Thyroid gland (tissue), 4 donors: ENCODE data around the gene RPS6KC1. TPM values are rescaled to one million over a fixed set of nuclear protein-coding genes. Genes with fewer than 3 reads are reported as not detected.
"Not testable (repeated sequence)": the region's sequence is repeated elsewhere in the genome, so short reads cannot be mapped to it uniquely, and the experiment has no call there.

Experiments used
- DNase-seq, 2 donors: peaks; one replicate each; pipeline ENCODE4 v3.0.0-alpha.2; 2019
- H3K27ac ChIP-seq, 3 donors: fragments of 200-600 bp; sonication (generic); 1 replicate in 2 of 3; 2 replicates in 1 of 3; pipeline ENCODE4 v1.5.1; 2016 to 2019; ENCODE audit warnings: mild to moderate bottlenecking in 1 of 3, moderate library complexity in 1 of 3
- H3K27me3 ChIP-seq: fragments of 200-600 bp; sonication (generic); one replicate; pipeline ENCODE4 v1.5.1; 2019
- H3K36me3 ChIP-seq, 2 donors: fragments of 200-600 bp; sonication (generic); one replicate each; pipeline ENCODE4 v1.5.1; 2016 to 2019
- H3K4me1 ChIP-seq, 2 donors: fragments of 200-600 bp; sonication (generic); one replicate each; pipeline ENCODE4 v1.5.1; 2017 to 2019
- H3K4me3 ChIP-seq, 3 donors: fragments of 200-600 bp; sonication (generic); replicated peaks in 1 of 3; 1 replicate in 2 of 3; 2 replicates in 1 of 3; pipeline ENCODE4 v1.5.1; 2016; ENCODE audit warnings: mild to moderate bottlenecking in 1 of 3
- H3K9me3 ChIP-seq: fragments of 200-600 bp; sonication (generic); one replicate; pipeline ENCODE4 v1.5.1; 2017
- POLR2A ChIP-seq, 2 donors: fragments of 450-650 bp; IDR thresholded peaks; one replicate each; pipeline ENCODE4 v1.6.1; 2017; ENCODE audit warnings: antibody characterized with exemption in 2 of 2, mild to moderate bottlenecking in 2 of 2, moderate library complexity in 1 of 2
- WGBS, 2 donors: methylation state at CpG; one replicate each; pipeline ENCODE4 v1.1.5; 2017; 5-methylcytosine and 5-hydroxymethylcytosine counted together
- intact Hi-C: fragments of 100-400 bp; cut with DNase I; formaldehyde crosslinking; loops from one replicate; pipeline ENCODE4 v1.15.1; 2023
- total RNA-seq, 4 donors: library from RNA; depleted of rRNA; stranded (reverse); fragments of >200 nt; gene quantifications; one replicate each; pipeline ENCODE4 v1.2.3, GENCODE V29; 2016
- TF ChIP-seq, protein P1 (sequence below), 6 experiments: fragments of 200-600 bp in 3 of 6; fragments of 450-650 bp in 3 of 6; sonication (generic) in 3 of 6; IDR thresholded peaks; one replicate each; pipeline ENCODE4 v1.5.1; 2016 to 2019; ENCODE audit warnings: antibody characterized with exemption in 6 of 6, mild to moderate bottlenecking in 2 of 6, inconsistent platforms in 1 of 6, moderate library complexity in 1 of 6

RPS6KC1 gene
- total RNA-seq, 4 donors from 2014 or later = 20.3 to 29.9 (median 22.1) TPM

DNA sequence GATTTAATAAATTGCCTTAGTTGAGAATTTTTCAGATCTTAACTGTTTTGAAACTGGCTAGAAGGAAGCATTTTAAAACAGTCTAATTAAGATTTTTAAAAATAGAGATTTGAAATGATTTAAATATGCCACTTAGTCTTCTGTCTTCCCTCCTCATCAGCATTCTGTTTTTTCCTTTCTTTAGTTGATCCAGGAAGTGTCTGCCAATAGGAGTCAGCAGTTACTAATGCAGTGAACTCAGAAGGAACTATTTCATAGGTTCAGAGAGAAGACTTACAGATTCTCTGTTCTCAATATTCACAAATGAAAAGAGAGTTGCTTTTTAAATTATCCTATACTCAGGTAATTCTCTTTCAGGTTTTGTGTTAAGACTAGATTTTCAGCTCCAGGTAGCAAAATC, 84.5 kb downstream of the RPS6KC1 start:
- intact Hi-C loops = no loop called here
- no peak for DNase-seq
- Histone ChIP-seq H3K4me3 (no peak overlapping the region), H3K27ac (no peak overlapping the region), H3K4me1 (no peaks in the 10 kb centered on the region), H3K36me3 (no peaks in the 10 kb centered on the region), H3K9me3 (no peaks in the 10 kb centered on the region), H3K27me3 (no peaks in the 10 kb centered on the region)
- TF ChIP-seq, protein P1, sequence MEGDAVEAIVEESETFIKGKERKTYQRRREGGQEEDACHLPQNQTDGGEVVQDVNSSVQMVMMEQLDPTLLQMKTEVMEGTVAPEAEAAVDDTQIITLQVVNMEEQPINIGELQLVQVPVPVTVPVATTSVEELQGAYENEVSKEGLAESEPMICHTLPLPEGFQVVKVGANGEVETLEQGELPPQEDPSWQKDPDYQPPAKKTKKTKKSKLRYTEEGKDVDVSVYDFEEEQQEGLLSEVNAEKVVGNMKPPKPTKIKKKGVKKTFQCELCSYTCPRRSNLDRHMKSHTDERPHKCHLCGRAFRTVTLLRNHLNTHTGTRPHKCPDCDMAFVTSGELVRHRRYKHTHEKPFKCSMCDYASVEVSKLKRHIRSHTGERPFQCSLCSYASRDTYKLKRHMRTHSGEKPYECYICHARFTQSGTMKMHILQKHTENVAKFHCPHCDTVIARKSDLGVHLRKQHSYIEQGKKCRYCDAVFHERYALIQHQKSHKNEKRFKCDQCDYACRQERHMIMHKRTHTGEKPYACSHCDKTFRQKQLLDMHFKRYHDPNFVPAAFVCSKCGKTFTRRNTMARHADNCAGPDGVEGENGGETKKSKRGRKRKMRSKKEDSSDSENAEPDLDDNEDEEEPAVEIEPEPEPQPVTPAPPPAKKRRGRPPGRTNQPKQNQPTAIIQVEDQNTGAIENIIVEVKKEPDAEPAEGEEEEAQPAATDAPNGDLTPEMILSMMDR (IDR thresholded peaks at IDR 0.05) = no peak
- no peak for TF ChIP-seq POLR2A (IDR thresholded peaks at IDR 0.05)

DNA sequence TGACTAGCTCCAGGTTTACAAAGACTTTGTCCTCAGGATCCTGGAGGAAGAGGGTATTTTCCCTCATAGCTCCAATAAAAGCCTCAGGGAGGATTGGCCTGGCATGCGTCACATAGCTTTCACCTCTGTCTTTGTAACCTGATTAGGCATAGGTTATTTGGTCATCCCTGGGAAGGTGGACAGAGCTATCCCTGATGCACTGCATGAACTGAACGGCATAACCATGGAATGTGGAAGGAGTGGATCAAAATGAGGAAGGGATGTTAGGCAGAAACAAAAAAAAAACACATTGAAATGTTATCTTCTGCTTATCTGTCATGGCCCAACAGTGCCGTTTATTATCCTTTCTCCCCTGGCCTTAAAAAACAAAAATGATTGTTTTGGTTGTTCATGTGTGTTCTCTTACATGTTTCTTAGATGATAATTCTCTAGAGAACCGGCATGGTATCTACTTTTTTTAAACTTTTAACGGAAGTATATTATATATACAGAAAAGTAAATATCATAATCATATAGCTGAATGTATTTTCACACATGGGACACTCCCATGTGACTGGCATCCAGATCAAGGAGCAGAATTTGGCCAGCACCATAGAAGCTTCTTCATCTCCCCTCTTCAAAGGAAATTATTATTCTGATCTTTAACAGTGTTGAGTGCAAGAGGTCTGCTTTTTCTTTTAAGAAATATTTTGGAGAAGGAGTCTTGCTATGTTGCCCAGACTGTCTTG, 85.3 kb downstream of the RPS6KC1 start:
- DNase-seq = no peak
- 87 to 91% methylated on average over 5 of the region's 5 CpGs for WGBS, 2 donors
- Histone ChIP-seq H3K27ac (no peak overlapping the region), H3K4me1 (no peaks in the 10 kb centered on the region), H3K9me3 (no peaks in the 10 kb centered on the region), H3K36me3 (no peaks in the 10 kb centered on the region), H3K27me3 (no peaks in the 10 kb centered on the region), H3K4me3 (no peak overlapping the region)
- TF ChIP-seq, protein P1 (IDR thresholded peaks at IDR 0.05) = no peak
- TF ChIP-seq POLR2A (IDR thresholded peaks at IDR 0.05) = no peak
- intact Hi-C loops = no loop called here

DNA sequence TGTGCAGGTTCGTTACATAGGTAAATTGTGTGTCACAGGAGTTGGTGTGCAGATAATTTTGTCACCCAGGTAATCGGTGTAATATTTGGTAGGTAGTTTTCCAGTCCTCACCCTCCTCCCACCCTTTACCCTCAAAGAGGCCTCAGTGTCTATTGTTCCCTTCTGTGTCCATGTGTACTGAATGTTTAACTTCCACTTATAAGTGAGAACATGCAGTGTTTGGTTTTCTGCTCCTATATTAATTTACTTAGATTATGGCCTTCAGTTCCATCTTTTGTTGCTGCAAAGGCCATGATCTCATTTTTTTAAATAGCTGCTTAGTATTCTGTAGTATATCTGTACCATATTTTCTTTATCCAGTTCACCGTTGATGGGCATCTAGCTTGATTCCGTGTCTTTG, 87.3 kb downstream of the RPS6KC1 start:
- no peak overlapping the region for H3K27ac ChIP-seq
- 98% methylated on average over 4 of the region's 4 CpGs for WGBS, 2 donors

GRCh38 chr1:213138892-213139291, 87.9 kb downstream of the RPS6KC1 start:
- TF ChIP-seq, protein P1 (IDR thresholded peaks at IDR 0.05) = no peak
- TF ChIP-seq POLR2A (IDR thresholded peaks at IDR 0.05) = no peak
- no peak for DNase-seq
- no peaks in the 10 kb centered on the region for H3K27me3 ChIP-seq
- no peaks in the 10 kb centered on the region for H3K9me3 ChIP-seq
- no peak overlapping the region for H3K4me3 ChIP-seq
- no peaks in the 10 kb centered on the region for H3K4me1 ChIP-seq
- intact Hi-C loops = no loop called here
- no peaks in the 10 kb centered on the region for H3K36me3 ChIP-seq
- WGBS, 2 donors = 86 to 90% methylated on average over 1 of the region's 1 CpG
- no peak overlapping the region for H3K27ac ChIP-seq

More for the DNA sequence above, 87.3 kb downstream of the RPS6KC1 start:
- Histone ChIP-seq H3K4me3 (no peak overlapping the region), H3K9me3 (no peaks in the 10 kb centered on the region), H3K4me1 (no peaks in the 10 kb centered on the region), H3K36me3 (no peaks in the 10 kb centered on the region), H3K27me3 (no peaks in the 10 kb centered on the region)
- TF ChIP-seq POLR2A (IDR thresholded peaks at IDR 0.05) = no peak
- TF ChIP-seq, protein P1 (IDR thresholded peaks at IDR 0.05) = no peak
- intact Hi-C loops = no loop called here
- no peak for DNase-seq

GRCh38 chr1:213148905-213149304, 97.9 kb downstream of the RPS6KC1 start:
- TF ChIP-seq POLR2A (IDR thresholded peaks at IDR 0.05) = no peak
- TF ChIP-seq, protein P1 (IDR thresholded peaks at IDR 0.05) = no peak
- H3K36me3 ChIP-seq = no peaks in the 10 kb centered on the region
- H3K9me3 ChIP-seq = no peaks in the 10 kb centered on the region
- intact Hi-C loops = no loop called here
- DNase-seq = no peak
- WGBS, 2 donors = 93 to 94% methylated on average over 2 of the region's 2 CpGs
- no peak overlapping the region for H3K27ac ChIP-seq
- H3K27me3 ChIP-seq = no peaks in the 10 kb centered on the region
- H3K4me3 ChIP-seq = no peak overlapping the region
- H3K4me1 ChIP-seq = no peaks in the 10 kb centered on the region

GRCh38 chr1:213150090-213150489, 99.0 kb downstream of the RPS6KC1 start:
- H3K4me3 ChIP-seq, H3K9me3 ChIP-seq, H3K4me1 ChIP-seq, H3K27me3 ChIP-seq, H3K27ac ChIP-seq, H3K36me3 ChIP-seq, intact Hi-C loops, DNase-seq: not testable (repeated sequence)
- no CpG with 5 or more reads among the region's 2 CpGs for WGBS, 2 donors
